Activated CD4-positive, alpha-beta T cell treated with anti-CD3 and anti-CD28 coated beads, Interleukin-2, Interleukin-4, amounts not matched to agents 100 ng/mL and 50 ng/mL, durations not matched to agents 16 hours and 8 hours (primary cell): ENCODE data around the gene POLR2A.

Source experiments
- DNase-seq: peaks from one replicate; pipeline ENCODE4 v3.0.0-alpha.2; 2020; ENCODE audit warnings: low spot score

POLR2A gene

DNA sequence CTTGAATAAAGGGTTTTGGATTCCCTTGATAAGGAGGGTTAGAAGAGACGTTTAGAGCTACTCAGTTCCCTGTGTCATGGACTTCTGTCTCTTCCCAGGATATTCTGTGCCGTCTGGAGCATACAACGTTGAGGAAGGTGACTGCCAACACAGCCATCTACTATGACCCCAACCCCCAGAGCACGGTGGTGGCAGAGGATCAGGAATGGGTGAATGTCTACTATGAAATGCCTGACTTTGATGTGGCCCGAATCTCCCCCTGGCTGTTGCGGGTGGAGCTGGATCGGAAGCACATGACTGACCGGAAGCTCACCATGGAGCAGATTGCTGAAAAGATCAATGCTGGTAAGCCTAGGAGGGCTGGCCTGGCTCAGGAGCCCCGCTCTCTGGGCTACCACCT lies 24.7 kb downstream of the POLR2A start:
- DNase-seq, result no peak

DNA sequence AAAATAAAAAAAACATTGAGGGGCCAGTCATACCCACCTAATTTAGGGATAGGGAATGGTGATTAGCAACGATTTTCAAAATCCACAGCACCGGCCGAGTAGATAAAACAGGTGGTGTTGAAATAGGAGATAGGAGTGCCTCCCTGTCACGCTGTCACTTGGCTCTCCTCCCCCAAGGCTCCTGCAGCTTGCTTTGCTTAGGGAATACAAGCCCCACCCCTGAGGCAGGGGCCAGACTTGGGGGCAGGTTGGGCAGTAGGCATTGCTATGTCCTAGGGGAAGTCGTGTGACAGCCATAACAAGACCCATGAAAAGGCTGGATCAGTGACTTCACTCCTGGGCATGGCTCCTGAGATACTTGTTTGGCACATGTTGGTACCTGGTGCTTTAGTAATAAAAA lies 25.8 kb downstream of the POLR2A start:
- no peak for DNase-seq

DNA sequence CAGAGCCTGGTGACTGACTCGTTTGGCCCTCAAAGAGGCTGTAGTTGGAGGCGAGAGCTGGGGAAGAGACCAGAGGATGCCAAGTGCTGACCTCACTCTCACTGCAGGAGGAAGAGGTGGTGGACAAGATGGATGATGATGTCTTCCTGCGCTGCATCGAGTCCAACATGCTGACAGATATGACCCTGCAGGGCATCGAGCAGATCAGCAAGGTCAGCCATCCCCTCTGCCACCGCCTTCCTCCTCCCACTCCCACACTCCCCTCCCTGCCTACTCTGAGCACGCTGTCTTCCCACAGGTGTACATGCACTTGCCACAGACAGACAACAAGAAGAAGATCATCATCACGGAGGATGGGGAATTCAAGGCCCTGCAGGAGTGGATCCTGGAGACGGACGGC lies 26.9 kb downstream of the POLR2A start:
- no peak for DNase-seq

DNA sequence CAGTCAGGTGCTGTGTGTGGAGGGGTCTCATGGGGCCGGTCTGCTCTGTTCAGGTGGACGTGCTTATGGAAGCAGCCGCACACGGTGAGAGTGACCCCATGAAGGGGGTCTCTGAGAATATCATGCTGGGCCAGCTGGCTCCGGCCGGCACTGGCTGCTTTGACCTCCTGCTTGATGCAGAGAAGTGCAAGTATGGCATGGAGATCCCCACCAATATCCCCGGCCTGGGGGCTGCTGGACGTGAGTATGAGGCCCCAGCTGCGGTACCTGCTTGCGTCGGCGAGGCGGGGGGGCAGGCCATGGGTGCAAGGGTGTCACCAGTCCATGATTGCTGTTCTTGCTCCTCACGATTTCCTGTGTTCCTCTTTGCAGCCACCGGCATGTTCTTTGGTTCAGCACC lies 27.9 kb downstream of the POLR2A start:
- DNase-seq, result no peak

DNA sequence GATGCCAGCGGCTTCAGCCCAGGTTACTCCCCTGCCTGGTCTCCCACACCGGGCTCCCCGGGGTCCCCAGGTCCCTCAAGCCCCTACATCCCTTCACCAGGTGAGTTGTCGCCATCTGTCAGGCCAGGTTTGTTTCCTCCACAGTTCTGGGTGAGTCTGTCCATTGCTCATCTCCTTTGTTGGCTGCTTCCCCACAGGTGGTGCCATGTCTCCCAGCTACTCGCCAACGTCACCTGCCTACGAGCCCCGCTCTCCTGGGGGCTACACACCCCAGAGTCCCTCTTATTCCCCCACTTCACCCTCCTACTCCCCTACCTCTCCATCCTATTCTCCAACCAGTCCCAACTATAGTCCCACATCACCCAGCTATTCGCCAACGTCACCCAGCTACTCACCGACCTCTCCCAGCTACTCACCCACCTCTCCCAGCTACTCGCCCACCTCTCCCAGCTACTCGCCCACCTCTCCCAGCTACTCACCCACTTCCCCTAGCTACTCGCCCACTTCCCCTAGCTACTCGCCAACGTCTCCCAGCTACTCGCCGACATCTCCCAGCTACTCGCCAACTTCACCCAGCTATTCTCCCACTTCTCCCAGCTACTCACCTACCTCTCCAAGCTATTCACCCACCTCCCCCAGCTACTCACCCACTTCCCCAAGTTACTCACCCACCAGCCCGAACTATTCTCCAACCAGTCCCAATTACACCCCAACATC lies 28.8 kb downstream of the POLR2A start:
- DNase-seq, result no peak

DNA sequence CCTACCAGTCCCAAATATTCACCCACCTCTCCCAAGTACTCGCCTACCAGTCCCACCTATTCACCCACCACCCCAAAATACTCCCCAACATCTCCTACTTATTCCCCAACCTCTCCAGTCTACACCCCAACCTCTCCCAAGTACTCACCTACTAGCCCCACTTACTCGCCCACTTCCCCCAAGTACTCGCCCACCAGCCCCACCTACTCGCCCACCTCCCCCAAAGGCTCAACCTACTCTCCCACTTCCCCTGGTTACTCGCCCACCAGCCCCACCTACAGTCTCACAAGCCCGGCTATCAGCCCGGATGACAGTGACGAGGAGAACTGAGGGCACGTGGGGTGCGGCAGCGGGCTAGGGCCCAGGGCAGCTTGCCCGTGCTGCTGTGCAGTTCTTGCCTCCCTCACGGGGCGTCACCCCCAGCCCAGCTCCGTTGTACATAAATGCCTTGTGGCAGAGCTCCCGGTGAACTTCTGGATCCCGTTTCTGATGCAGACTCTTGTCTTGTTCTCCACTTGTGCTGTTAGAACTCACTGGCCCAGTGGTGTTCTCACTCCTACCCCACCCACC lies 29.8 kb downstream of the POLR2A start:
- no peak for DNase-seq

DNA sequence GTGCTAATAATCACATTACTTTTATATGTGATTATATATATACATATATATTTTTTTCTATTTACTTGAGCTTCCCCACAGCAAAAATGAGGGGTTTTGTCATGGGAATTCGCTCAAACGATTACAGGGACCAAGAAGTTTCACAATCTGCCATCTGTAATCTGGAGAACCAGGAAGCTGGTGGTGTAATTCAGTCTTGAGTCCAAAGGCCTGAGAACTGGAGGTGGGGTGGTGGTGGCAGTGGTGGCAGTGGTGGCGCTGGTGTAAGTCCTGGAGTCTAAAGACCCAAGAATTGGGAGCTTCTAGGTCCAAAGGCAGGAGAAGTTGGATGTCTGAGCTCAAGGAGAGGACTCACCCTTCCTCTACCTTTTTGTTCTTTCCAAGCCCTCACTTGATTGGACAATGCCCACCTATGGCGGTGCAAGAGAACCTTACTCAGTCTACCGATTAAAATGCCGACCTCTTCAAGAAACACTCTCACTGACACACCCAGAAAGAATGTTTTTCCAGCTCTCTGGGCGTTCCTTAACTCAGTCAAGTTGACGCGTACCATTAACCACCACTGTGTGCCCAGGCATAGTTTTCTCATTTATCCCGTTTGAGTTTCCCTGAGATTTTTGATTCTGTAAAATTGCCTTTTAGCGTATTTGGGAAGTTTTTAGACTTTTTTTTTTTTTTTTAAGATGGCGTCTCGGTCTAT lies 31.9 kb downstream of the POLR2A start:
- no peak for DNase-seq

DNA sequence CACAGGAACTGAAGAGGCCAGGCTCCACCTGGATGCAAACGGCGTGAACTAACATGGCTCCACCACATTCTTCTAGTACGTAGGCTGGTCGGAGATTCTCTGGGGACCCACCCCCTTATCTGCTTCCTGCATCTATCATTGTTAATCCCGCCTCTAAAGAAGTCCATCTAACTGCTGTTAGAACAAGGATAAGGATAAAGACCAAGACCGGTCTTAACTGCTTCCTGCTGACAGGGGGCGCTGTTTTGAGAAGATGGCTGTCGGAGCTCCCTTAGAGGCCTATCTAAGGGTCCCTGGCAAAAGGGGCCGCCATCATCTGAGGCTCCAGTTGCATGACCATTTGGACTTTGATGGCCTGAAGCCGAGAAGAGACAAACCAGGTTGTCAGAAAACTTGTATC lies 38.9 kb downstream of the POLR2A start:
- peak; percentile 25 for DNase-seq

DNA sequence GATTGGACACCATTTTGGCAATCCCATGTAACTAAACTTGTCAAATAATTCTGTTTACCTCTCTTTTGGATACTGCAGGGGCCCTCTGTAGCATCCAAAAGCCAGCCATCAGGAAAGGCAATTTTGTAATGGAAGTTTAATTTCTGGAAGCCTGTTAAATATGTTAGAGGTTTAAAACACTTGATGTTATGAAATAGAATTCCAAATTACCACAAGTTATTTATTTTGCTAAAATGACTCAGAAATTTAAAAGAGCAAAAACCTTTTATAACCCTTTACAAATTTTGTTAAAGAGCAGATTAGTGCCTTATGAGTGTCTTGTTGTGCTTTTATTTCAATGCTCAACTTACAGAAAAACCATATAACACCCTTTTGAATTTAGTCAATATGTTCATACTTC lies 44.7 kb downstream of the POLR2A start:
- DNase-seq, result no peak

DNA sequence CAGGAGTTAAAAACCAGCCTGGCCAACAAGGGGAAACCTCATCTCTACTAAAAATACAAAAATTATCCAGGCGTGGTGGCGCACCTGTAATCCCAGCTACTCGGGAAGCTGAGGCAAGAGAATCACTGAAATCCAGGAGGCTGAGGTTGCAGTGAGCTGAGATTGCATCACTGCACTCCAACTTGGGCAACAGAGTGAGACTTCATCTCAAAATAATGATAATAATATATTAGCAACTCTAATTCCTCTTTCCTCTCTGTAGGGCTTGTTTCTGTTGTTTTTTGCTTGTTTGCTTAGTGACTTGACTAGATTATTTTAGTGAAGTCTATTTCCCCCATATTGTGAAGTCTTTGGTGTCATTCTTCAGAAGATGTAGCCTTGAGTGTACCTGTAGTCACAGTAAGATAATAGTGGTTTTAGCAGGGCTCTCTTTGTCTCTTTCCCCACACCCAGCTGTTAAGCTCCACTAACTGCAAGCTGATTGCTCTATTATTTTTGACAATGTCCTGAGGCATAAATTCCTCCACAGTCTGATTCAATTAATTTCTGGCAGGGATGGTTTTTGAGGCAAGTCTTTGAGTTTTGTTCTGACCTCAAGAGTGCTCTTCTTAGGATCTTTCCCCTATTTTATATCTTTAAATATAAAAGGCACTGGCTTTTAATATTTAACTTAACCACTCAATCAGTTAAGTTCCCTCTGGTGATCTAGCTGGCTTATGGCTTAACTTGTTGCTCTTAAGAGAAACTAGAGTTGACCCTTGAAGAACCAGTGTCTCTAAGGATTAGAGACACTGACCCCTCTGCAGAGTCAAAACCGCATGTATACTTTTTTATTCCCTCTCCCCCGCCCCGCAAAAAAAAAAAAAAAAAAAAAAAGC lies 46.1 kb downstream of the POLR2A start:
- DNase-seq, result no peak

DNA sequence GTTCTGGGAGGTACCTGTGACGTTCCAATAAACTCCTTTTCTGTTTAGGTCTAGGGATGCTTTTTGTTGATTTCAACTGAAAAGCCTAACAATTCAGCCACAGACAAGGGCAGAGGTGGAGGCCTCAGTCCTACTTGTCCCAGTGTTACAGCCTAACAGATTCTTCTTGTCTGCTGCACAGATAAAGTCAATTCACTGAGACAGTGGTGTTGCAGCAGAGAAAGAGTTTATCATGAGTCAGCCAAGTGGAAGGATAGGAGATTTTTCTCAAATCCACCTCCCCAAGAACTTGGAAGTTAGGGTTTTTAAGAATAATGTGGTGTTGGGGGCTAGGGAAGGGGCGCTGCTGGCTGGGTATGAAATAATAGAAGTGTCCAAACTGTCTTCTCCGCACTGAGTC lies 53.9 kb downstream of the POLR2A start:
- DNase-seq, result no peak

DNA sequence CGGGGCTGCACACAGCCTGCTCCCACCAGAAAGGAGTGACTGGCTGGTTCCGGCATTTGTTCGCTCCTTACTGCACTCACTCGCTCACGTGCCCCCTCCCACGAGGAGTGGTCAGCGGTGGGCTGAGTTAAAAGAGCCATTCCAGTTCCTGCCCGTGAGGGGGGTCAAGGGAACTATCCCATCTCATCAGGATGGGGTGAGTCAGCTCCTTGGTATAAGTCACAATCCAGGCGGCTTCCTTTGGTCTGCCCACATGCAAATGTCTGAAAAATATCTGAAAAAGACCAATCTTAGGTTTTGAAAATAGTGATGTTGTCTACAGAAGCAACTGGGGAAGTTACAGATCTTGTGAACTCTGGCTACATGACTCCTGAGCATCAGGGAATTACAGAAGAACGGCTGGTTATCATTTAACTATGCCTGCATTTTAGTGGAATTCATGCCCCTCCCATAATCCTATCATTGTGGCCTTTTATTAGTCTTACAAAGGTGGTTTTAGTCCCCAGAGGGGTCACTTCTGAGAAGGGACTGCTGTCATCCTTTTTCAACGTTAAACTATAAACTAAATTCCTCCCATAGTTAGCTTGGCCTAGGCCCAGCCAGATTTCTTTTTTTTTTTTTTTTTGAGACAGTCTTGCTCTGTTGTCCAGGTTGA lies 54.9 kb downstream of the POLR2A start:
- no peak for DNase-seq

DNA sequence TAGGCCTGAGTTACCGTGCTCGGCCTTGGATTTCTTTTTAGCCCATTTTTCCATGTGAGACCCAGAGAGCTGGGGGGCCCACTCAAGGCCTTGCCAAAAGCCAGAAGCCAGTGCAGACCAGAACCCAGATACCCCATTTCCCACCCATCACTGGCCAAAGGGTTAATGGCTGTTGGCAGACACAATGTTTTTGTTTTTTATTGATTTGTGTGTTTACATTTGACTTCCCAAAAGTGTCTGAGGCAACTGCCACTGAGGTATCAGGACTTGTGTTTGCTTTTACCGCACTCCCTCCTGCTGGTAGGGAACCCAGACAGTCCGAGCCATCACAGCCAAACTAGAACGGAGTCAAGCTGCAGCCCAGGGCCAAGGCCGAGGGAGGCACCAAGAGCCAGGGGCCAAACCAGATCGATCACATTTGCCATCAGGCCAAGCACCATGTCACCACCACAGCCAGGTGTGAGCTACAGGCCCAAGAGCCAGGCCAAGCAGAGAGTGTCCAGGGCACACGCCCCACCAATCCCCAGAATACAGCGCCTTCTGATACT lies 57.0 kb downstream of the POLR2A start:
- DNase-seq, result no peak

DNA sequence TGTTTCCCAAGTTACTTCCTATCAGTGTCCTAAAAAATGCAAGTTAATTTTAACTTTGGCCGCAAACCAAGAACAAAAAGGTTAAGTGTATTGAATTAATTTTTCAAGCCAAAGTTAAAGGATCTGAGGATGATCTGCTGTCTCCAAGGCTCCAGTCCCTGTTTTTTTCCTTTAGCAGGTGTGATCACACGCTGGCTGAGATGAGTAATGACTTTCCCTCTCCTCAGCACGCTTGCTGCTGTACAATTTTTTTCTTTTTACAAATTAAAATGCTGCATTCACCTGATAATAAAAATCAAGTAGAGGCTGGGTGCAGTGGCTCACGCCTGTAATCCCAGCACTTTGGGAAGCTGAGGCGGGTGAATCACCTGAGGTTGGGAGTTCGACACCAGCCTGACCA lies 60.7 kb downstream of the POLR2A start:
- DNase-seq, result no peak

DNA sequence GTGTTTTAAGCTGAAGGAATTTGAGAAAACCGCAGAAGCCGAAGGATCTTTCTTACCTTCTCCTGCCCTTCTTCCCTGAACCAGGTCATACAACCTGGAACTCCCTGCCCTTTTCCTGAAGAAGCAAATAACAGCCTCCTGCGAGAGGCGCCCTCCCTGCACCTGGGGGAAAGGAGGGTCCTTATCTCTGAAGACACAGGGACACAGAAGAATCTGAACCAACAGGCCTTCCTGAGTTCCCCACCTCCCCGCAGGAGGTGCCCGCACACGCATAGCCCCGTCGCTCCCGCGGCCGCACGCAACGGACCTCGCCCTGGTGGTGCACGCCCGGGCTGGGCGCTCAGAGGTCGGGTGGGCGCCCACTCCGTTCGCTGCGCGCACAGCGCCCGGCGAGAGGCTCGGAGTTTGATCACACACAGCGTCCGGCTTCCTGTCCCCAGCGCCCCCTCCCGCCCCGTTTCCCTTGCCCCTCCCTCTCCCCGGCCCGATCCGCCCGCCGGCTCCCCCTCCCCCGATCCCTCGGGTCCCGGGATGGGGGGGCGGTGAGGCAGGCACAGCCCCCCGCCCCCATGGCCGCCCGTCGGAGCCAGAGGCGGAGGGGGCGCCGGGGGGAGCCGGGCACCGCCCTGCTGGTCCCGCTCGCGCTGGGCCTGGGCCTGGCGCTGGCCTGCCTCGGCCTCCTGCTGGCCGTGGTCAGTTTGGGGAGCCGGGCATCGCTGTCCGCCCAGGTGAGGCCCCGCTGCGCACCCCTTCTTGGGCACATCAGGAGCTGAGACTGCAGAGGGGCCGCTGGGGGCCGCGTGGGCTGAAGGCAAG lies 64.6 kb downstream of the POLR2A start, which contains the start of gene TNFSF12:
Gene TNFSF12, plus strand, starts transcription at position 474 of the 816 bp plus-strand sequence. Its CDS starts 96 bp downstream, at position 570.
- peak; percentile 56 for DNase-seq
